Left lung (tissue), 10 donors: ENCODE measurements around the gene MAPK8IP3. TPM values are rescaled to one million over a fixed set of nuclear protein-coding genes. Genes with fewer than 3 reads are reported as not detected.

ENCODE experiments used
- ATAC-seq: fragments of 200-7000 bp; cut with Tn5 transposase; one replicate; pipeline ENCODE4 v1.9.1; 2020; ENCODE audit warnings: moderate library complexity
- DNase-seq, 4 donors: peaks; one replicate each; pipeline ENCODE4 v3.0.0-alpha.2; 2013 to 2020
- H3K27ac ChIP-seq, 2 donors: fragments of 200-600 bp; sonication (generic) in 1 of 2; one replicate each; pipeline versions ENCODE4 v1.5.0 to v1.8.0; 2020 to 2021
- H3K27me3 ChIP-seq, 2 donors: fragments of 200-600 bp; sonication (generic) in 1 of 2; one replicate each; pipeline versions ENCODE4 v1.5.0 to v1.8.0; 2020 to 2021
- H3K36me3 ChIP-seq, 2 donors: fragments of 200-600 bp; sonication (generic) in 1 of 2; one replicate each; pipeline versions ENCODE4 v1.5.0 to v1.8.0; 2020 to 2021
- H3K4me1 ChIP-seq, 2 donors: fragments of 200-600 bp; one replicate each; pipeline ENCODE4 v1.8.0; 2021
- H3K4me3 ChIP-seq, 2 donors: fragments of 200-600 bp; sonication (generic) in 1 of 2; one replicate each; pipeline versions ENCODE4 v1.5.0 to v1.8.0; 2020 to 2021; ENCODE audit warnings: mild to moderate bottlenecking in 1 of 2
- H3K9me3 ChIP-seq, 2 donors: fragments of 200-600 bp; sonication (generic) in 1 of 2; one replicate each; pipeline versions ENCODE4 v1.5.0 to v1.8.0; 2020 to 2021
- intact Hi-C, 2 donors: fragments of 100-400 bp; cut with DNase I; formaldehyde crosslinking; loops; one replicate each; pipeline versions ENCODE4 v1.11.2 to v1.14.2; 2022
- polyA plus RNA-seq, 6 donors: library from polyadenylated mRNA; unstranded; fragments of 120-200 nt; gene quantifications; one replicate each; pipeline ENCODE4 v1.2.1, GENCODE V29; 2013; ENCODE audit not compliant: insufficient read length in 6 of 6
- total RNA-seq, 2 donors: library from RNA; stranded (reverse); fragmentation: NEBNext Ultra II Directional; extraction: Animal tissue kit (Norgen Biotek cat#: 25700); gene quantifications; one replicate each; pipeline ENCODE4 v1.2.1, GENCODE V29; 2021
- TF ChIP-seq, protein P1 (sequence below), 2 donors: fragments of 200-600 bp; sonication (generic) in 1 of 2; IDR thresholded peaks; one replicate each; pipeline versions ENCODE4 v1.5.0 to v1.8.0; 2021; ENCODE audit warnings: antibody characterized with exemption in 2 of 2
- donor health status: DM: no; HTN: yes; CAD: no.
- donor health status: DM: no; HTN: no; CAD: no.

The MAPK8IP3 gene
- total and polyA plus RNA-seq, 8 donors = 48.1 to 85.9 (median 64.0) TPM

DNA sequence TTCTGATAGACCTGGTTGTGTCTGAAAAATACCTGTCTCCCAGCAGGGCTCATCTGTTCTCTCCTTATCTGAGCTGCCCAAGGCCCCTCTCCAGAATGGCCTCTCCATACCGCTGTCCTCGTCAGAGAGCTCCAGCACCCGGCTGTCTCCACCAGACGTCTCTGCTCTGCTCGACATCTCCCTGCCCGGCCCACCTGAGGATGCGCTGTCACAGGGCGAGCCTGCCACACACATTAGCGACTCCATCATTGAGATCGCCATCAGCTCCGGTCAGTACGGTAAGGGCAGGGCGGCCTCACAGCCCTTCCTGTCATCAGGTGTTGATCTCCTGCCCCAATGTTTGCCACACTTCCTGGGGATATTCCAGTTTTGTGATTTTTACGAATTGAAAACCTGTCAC is 38.1 kb upstream of the MAPK8IP3 start:
- peaks cover 0 to 100% of the 10 kb centered on the region in 2 donors for H3K36me3 ChIP-seq
- H3K27ac ChIP-seq = no peak overlapping the region
- H3K9me3 ChIP-seq = no peaks in the 10 kb centered on the region
- H3K27me3 ChIP-seq = no peaks in the 10 kb centered on the region
- intact Hi-C loops = no loop called here
- H3K4me3 ChIP-seq = no peak overlapping the region
- DNase-seq = peak in 1 of 4 donors; percentile 53
- no peaks in the 10 kb centered on the region for H3K4me1 ChIP-seq
- TF ChIP-seq, protein P1, sequence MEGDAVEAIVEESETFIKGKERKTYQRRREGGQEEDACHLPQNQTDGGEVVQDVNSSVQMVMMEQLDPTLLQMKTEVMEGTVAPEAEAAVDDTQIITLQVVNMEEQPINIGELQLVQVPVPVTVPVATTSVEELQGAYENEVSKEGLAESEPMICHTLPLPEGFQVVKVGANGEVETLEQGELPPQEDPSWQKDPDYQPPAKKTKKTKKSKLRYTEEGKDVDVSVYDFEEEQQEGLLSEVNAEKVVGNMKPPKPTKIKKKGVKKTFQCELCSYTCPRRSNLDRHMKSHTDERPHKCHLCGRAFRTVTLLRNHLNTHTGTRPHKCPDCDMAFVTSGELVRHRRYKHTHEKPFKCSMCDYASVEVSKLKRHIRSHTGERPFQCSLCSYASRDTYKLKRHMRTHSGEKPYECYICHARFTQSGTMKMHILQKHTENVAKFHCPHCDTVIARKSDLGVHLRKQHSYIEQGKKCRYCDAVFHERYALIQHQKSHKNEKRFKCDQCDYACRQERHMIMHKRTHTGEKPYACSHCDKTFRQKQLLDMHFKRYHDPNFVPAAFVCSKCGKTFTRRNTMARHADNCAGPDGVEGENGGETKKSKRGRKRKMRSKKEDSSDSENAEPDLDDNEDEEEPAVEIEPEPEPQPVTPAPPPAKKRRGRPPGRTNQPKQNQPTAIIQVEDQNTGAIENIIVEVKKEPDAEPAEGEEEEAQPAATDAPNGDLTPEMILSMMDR (IDR thresholded peaks at IDR 0.05) = no peak
- ATAC-seq = no peak

DNA sequence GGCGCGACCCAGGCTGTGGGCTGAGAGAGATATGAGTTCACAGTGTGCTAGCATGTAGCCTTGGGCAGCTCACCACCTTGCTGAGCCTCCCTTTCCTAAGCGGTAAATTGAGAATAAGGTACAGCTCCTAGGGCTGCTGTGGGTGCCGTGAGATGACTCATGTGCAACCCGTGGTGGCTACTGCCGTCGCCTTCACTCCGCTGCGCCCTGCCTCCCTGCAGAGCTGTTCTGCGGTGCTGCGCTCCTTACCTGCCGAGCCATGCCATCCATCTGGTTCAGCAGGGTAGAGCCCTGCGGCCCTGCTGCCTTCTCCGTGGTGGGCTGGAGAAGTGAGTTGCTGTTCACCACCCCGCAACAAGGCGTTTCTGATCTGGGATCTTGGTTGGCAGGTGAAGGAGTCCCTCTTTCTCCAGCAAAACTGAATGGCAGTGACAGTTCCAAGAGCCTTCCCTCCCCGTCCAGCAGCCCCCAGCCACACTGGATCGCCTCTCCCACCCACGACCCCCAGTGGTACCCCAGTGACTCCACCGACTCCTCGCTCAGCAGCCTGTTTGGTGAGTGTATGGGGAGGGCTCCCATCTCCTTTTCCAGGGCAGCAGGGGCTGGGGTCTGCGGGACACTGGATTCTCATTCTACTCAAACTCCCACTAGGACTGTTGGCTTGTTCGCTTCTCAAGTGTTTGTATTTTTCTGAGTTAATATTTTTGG is 37.2 kb upstream of the MAPK8IP3 start:
- Histone ChIP-seq H3K4me1 (no peaks in the 10 kb centered on the region), H3K4me3 (no peak overlapping the region), H3K27me3 (no peaks in the 10 kb centered on the region), H3K27ac (no peak overlapping the region), H3K9me3 (no peaks in the 10 kb centered on the region), H3K36me3 (peaks cover 0 to 97% of the 10 kb centered on the region in 2 donors)
- ATAC-seq (no peak), DNase-seq (peak in 1 of 4 donors; percentile 41)
- intact Hi-C loops = no loop called here
- TF ChIP-seq, protein P1 (IDR thresholded peaks at IDR 0.05) = no peak

DNA sequence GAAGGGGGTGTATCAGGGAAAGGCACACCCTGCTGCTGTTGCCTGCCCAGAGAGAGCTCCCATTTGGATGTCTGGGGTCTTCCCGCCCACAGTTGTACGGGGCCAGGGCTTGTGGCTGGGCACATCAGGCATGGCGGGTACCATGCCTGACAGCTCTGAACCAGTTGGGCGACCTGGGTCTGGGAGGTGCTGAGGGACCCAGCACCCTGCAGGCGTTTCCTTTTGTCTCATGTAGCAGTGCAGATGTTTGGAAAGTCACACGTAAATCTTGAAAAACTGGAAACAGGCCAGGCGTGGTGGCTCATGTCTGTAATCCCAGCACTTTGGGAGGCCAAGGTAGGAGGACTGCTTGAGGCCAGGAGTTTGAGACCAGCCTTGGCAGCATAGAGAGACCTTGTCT is 36.3 kb upstream of the MAPK8IP3 start:
- Histone ChIP-seq H3K27ac (no peak overlapping the region), H3K4me1 (no peaks in the 10 kb centered on the region), H3K36me3 (peaks cover 0 to 97% of the 10 kb centered on the region in 2 donors), H3K4me3 (no peak overlapping the region), H3K9me3 (no peaks in the 10 kb centered on the region), H3K27me3 (no peaks in the 10 kb centered on the region)
- ATAC-seq (no peak), DNase-seq (peak in 1 of 4 donors; percentile 43)
- intact Hi-C loops = no loop called here
- TF ChIP-seq, protein P1 (IDR thresholded peaks at IDR 0.05) = no peak

DNA sequence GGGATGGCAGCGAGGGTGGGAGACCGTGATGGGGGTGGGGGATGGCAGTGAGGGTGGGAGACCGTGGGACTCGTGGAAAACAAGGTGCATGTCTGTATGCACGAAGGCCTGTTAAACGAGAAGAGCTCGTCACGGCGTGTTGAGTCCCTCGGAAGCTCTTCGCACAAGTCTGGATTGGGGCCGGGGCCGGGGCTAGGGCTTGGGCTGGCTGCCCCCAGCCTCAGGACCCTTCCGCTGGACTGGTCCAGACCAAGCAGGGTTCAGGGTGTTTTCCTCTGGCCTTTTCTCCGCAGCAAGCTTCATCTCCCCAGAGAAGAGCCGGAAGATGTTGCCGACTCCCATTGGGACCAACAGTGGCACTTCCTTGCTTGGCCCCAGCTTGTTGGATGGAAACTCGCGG is 35.6 kb upstream of the MAPK8IP3 start:
- no peaks in the 10 kb centered on the region for H3K9me3 ChIP-seq
- H3K4me3 ChIP-seq = no peak overlapping the region
- peaks cover 0 to 97% of the 10 kb centered on the region in 2 donors for H3K36me3 ChIP-seq
- ATAC-seq = no peak
- TF ChIP-seq, protein P1 (IDR thresholded peaks at IDR 0.05) = no peak
- no peak overlapping the region for H3K27ac ChIP-seq
- H3K4me1 ChIP-seq = no peaks in the 10 kb centered on the region
- intact Hi-C loops = no loop called here
- no peaks in the 10 kb centered on the region for H3K27me3 ChIP-seq
- DNase-seq = peak in 1 of 4 donors; percentile 54

DNA sequence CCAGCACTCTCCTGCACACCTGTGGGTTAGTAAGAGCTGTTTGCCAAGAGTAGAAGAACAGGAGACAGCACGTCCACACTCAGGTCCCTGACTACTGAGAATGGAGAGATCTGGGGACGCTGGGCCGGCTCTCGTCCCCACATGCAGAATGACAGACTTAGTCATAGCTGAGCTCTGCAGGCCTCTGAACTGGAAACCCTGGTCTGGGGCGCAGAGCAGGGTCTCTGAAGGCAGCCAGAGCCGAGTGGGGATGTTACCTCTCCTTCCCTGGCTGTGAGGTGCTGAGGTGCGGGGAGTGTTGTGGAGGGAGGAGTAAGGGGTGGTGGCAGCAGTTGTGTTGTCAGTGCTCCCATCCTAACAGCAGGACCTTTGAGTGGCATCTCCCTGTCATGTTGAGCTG is 35.1 kb upstream of the MAPK8IP3 start:
- DNase-seq = peak in 1 of 4 donors; percentile 28
- Histone ChIP-seq H3K27ac (no peak overlapping the region), H3K4me1 (no peaks in the 10 kb centered on the region), H3K9me3 (no peaks in the 10 kb centered on the region), H3K27me3 (no peaks in the 10 kb centered on the region), H3K36me3 (peaks cover 0 to 97% of the 10 kb centered on the region in 2 donors), H3K4me3 (no peak overlapping the region)
- TF ChIP-seq, protein P1 (IDR thresholded peaks at IDR 0.05) = no peak
- no peak for ATAC-seq
- intact Hi-C loops = no loop called here
